DMS53 treated with DMSO at 0.1 percent for 48 hours (cell line): ENCODE data around the gene STRA8.
"Not testable (repeated sequence)": the region's sequence is repeated elsewhere in the genome, so short reads cannot be mapped to it uniquely, and the experiment has no call there.

ENCODE experiments used
- DNase-seq: peaks from one replicate; lab custom pipeline; 2025; ENCODE audit not compliant: unreplicated experiment; lab: John Stamatoyannopoulos, UW

The STRA8 gene

DNA sequence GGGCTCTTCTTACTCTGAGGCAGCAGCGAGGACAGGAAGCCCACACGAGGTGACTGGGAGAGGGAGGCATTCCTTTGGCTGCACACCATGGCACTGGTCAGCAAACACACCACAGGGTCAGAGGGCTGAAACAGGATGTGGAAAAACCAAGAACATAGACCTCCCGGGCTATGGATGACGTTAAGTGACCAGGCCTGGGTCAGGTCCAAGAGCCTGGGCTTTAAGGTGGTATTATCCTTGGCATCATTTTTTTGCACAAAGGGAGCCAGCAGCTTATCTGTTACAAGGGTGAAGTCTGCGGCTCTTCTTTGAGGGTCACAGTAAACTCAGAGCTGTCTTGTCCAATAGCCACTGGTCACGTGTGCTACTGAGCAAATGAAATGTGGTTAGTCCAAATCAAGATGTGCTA is 29.3 kb upstream of the STRA8 start:
- DNase-seq: no peak

DNA sequence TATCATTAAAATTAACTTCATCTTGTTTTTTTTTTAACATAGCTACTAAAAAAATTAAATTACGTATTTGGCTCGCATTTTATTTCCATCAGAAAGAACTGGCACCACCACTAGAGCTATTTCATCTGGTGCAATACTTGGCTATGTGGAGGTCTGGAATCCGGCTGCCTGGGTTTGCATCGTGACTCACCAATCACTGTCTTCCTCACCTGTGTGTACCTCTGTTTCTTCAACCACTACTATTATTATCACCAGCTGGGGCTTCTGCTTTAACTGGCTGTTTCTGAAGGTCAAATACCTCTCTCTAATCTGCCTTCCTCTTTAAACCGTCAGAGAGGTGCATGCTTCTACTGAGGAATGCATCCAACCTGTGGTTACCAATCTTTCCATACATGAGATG is 28.8 kb upstream of the STRA8 start:
- no peak for DNase-seq

DNA sequence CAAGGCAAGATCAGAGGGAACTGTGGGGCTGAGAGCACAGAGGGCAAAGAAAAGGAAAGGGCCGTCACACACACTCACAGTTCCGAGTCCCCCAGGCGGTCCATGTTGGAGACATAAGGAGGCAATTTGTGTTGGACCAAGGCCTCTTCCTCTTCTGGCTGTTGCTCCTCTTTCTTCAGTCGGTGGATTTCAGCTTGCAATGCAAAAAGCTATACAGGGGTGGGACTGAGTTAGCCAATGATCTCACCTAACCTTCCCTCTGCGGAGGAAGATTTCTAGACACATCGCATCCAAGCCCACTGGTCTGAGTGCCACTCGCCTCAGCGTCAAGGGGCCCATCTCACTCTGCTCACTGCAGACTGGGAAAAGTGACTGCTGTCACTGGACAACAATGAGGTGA is 27.8 kb upstream of the STRA8 start:
- DNase-seq: no peak

DNA sequence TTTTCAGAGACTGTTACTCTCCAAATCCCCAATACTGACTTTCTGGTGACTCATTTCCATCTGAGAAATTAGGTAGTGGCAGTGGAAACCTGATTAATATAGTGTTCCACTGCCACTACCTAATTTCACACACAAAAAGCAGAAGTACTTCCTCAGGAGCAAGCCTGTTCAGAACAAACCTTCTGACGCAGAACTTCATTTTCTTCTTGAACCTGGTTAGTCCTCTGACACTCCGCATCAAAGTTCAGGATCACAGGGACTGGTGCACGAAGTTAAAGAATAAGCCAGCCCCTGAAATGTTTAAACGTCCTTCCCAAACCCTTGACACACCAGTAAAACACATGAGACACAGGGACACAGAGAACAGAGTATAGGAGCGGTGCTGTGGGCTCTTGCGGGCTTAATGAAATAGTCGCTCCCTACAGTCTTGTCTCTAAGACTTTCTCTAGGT is 26.7 kb upstream of the STRA8 start:
- DNase-seq: no peak

DNA sequence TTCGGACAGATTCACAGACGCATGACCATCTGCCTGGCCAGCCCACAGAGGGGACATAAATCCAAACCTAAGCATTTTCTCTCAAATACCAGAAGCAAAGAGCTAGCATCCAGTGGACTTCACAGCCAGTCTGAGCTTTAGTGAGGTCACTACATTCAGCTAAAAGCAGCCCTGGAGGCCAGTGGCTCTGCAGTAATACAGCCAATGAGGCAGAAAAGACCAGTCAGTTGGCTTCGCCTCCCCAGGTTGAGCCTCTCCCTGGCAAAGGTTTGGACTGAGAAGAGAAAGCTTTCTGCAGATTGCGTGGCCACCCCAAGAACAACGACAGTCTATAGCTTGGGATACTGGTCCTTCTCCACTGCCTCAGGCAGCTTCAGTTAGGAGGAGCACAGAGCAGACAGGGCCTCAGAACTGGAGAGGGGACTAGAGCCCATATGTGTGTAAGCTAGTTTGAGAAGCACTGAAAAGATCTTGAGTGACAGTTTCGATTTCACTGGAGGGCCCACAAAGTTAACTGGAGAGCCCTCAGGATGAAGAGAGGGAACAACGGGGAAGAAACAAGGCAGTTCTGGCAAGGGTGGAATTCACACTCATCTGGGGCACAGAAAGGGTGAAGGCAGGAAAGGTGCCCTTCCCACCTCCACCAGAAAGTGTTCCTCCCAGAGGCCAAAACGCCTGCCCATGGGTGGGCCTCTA is 26.1 kb upstream of the STRA8 start:
- DNase-seq: no peak

DNA sequence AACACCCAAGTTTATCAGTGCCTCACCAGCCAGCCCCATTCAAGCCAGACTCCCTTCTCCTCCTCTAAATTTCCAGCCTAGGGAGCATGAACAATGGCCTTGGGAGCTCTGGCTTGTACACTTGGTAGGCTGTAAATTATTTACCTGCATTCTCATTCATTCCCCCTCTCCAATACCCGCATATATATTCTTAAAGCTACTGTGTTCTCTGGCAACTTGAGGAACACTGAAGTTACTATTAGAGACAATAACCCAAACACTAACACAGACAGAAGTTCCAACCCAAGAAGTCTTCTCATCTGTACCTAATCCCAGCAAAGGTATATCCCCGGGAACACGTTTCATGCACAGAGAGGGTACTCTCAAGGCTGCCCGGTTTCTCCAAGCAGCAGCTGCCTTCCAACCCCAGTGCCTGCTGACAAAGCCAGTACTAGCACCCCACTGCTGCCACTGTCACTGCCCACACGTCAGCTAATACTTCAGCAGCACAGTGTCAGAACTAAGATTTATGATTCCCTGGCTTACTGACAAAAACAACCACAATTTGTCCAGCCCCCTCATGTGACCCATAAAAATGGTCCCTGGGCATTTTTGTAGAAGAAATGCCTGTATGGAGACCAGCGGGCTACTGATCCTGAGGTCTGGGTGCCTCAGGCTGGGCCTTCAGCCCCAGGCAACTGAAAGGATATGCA is 25.4 kb upstream of the STRA8 start:
- DNase-seq: no peak

DNA sequence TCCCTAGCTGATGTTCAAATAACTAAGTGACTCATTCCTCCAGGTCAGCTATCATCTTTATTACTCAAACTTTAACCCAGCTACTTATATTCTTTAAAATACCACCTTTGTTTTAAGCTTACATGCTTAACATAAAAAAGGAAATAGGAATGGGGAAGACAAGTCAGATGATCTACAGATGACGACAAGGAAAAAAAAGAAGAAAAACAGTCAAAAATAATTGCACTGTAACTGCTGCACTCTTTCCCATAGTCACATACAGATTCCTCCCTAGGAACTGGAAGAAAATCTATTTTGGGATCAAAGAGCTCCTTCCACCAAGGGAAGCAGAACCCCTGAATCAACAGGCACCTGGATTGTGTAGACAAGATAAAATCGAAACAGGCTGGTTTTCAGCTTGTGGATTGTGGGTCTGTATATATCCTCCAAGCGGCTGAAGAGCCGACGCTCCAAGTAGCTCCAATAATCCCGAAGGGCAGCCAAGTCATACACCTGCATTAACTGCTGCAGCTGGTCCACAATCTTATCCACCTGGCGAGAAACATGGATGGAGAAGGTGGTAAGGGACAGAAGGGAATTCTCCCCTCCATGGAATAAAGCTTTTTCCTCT is 24.3 kb upstream of the STRA8 start:
- DNase-seq: no peak

DNA sequence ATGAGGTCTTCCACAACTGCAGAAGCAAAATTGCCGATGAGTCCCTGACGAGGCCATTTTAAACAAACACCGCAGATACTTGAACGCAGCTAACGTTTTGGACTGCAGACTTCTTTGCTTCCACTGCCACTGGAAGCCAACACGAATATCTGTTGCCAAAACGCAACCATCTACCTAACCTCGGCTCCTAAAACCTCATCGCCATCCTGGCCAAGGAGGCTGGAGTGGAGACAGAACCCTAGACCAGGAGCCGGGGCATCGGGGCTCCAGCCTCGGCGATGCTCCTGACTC is 22.8 kb upstream of the STRA8 start:
- DNase-seq: peak; percentile 17

DNA sequence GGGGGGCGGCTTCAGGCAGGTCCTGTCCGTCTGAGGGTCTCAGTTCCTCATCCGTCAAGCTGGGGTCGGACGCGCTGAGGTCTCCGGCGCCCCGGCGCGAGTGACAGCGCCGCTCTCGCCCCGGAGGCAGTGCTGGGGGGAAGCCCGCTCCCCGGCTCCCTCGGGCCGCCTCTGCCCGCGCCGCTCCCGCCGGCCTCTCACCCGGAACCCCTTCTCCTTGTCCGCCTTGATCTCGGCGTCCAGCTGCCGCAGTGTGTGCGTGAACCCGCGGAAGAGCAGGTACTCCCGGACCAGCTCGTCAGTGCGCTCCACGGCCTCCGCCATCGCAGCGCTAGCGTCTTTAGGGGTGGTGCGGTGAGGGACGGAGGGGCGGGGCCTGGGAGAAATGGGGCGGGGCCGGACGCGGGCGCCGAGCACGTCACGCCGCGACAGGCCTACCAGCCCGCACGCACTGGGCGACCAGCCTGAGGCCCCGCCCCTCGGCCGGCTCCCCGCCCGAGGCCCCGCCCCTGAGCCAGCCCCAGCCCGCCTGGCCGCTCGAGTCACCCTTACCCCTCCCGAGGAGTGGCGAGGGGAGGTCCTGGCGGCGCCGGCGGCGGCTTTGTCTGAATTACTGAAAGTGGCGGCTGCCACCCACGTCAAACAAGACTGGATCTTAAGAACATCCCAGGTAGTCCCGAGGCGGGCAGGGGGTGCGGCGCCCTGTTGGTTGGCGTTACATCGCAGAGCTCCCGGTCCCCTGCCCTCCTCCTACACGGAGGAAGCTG is 22.3 kb upstream of the STRA8 start, which contains the start of gene WDR91:
Gene WDR91, minus strand, starts transcription at position 348 of the 767 bp plus-strand sequence. Its CDS starts 24 bp downstream, at position 324.
- DNase-seq: peak; percentile 87

DNA sequence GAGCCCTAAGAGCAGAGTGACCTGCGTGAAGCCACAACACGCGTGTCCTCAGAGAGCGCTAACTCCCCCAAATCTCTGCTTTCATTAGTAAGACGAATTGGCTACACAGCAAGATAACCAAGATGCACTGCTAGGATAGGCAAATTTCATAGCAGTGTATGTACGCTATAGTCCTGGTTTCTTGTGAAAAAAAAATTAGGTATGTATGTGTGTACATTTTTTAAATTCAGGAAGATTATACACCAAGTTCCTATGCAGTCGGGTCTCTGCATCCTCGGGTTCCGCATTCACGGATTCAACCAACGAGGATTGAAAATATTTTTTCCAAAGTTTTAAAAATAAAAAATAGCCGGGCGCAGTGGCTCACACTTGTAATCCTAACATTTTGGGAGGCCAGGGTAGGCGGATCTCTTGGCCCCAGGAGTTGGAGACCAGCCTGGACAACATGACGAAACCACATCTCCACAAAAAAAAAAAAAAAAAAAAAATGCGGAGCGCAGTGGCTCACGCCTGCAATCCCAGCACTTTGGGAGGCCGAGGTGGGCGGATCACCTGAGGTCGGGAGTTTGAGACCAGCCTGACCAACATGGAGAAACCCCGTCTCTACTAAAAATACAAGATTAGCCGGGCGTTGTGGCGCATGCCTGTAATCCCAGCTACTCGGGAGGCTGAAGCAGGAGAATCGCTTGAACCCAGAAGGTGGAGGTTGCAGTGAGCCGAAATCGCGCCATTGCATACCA is 21.5 kb upstream of the STRA8 start:
- DNase-seq: not testable (repeated sequence)

DNA sequence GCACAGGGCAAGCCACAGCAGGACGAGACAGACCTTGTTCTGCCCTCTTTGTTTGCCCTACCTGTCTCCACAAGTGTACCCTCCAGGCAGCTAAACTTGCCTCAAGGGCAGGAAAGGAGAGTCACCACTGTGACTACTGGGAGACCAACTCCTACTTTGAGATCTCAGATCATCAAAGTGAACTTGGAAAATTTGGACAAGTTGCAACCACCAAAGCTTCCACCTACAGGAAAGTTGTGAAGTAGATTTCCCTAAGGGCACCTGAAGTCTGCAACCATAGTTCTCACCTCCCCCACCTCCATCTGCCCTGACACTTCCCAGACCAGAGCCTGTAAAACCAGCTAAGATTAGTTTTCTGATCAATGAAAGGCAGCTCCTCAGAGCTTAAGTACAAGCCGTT is 19.8 kb upstream of the STRA8 start:
- DNase-seq: no peak

DNA sequence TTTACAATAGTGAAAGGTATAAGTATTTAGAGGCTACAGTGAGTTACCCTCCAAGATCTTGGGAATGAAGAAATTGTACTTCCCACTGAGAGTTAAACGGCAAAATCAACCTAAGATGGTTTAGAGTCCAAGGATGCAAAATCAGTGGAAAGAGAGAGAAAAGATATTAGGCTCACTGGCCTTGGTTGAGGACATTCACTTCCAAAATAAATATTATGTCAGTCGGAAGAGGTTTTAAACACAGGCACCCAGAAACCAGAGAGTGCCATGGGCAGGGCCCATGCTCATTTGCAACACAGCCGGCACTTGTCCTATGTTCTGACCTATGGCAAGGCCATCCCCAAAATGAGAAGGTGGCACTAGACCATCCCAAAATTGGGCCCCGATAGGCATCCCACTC is 18.5 kb upstream of the STRA8 start:
- no peak for DNase-seq

DNA sequence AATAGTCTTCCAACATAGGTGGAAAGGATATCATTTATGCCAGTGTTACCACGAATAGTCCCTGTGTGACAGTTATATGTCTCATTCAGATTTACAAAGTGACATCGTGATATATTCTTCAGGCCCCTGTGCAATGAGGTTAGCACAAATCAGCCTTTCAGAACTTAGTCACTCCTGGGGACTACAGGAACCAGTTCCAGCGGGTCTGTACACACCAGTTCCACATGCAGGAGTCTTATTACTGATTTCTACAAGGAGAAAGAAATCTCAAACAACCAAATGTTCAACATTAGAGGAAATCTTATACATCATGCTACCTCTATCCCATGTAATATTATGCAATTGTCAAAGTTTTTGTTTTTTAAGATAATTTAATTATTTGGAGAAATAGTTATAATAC is 17.9 kb upstream of the STRA8 start:
- no peak for DNase-seq

DNA sequence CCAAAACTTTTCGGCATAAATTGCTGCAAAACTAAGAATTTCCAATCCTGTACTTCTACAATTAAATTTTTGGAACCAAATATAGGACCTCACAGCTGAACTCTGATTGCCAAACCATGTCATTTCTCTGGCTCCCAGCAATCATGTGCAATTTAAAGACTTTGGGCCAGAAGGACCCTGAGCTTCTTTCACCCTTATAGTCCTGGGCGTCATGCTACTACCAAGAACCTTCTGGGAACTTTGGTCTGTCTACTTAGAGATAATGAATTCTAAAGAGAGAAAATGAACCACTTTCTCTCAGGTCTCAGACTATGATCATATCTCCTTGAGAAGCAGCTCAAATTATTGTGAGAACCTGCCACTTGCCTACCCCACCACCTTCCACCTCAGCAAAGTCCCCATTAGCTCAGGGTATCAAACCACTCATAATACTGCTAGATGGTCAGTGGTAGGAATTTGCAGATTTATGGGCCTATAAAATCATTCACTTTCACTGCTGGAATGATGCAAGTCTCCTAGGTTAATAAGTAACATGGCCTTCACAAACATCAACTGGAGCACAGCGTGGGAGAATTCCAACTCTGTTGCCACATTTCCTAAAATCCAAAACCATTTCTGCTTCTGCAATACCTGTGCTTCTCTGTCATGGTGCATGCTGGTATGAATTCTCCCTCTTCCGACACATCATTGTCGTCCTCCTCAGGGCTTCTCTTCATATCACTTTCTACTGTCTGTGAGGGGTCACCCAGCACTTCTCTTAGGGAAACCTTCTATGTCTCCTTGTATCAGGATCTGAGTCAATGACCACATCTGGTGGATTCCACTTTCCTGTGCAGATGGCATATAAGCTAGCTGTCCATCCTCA is 15.8 kb upstream of the STRA8 start:
- peak; percentile 17 for DNase-seq

DNA sequence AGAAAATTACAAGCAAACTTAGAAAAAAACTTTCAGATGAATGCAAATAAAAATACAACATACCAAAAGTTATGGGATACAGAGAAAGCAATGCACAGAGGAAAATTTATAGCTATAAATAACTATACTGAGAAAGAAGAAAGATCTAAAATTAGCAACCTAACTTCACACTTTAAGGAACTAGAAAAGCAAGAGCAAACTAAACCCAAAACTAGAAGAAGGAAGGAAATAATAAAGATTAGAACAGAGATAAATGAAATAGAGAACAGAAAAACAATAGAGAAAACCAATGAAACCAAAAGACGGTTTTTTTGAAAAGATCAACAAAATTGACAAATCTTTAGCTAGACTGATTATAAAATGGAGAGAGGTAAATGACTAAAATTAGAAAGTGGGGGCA is 9.6 kb upstream of the STRA8 start:
- DNase-seq: no peak

DNA sequence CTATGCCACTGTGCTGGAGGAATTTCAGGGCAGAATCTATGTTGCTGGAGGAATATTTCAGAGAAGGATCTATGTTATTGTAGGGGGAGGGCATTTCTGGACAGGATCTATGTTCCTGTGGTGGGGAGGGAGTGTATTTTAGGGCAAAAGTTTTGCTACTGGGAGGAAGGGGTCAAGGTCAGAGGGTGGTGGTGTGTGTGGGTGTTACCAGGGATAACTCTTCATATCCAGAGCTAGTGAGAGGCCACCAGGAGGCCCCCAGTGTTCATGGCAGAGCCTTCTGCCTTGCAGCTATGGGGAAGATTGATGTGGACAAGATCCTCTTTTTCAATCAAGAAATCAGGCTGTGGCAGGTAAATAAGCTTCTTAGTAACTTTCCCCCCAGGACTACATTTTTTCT is 2.0 kb upstream of the STRA8 start:
- no peak for DNase-seq

DNA sequence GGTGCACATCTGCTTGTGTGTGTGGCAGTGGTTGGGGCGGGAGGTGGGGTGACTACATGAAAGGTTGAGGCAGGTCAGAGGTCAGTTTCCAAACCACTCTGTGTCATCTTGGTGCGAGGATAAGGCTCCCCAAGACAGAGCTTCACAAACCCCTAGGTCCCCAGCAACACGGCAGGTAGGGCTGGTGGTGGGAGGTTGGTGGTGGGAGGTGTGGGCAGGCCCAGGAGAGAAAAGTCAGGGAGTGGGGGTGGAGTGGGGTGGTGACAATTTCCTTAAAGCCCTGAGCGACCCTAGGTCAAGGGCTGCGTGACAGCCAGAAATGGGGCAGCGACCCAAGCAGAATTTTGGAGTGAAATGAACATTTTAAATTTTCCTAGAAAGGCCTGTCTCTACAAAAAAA is 1.6 kb upstream of the STRA8 start:
- DNase-seq: no peak

DNA sequence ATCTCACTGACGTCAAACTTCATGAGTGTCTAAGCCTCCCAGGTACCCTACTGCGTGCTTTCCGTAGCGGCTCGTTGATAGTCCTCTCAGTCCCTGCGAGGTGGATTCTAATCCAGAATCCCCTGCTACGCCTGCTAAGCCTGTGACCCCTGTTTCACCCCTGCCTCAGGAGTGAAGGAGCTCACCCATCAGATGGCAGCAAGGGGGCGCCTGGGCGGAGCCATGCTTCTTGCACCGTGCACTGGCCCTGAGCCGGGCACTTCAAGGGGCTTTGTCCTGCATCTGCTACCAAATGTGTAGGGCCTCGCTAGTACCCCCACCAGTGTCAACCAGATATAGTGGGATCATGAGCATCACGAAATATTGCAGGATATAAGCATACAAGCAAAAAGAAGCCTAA is 918 bp upstream of the STRA8 start:
- DNase-seq: no peak

DNA sequence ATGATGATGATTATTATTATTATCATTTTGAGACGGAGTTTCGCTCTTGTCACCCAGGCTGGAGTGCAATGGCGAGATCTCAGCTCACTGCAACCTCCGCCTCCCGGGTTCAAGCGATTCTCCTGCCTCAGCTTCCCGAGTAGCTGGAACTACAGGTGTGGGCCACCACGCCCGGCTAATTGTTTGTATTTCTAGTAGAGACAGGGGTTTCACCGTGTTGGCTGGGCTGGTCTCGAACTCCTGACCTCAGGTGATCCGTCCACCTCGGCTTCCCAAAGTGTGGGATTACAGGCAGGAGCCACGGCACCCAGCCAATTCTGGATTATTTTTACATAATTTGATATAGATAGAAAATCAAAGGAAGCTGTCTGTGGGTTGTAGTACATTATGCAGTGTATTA is 457 bp downstream of the STRA8 start:
- not testable (repeated sequence) for DNase-seq

DNA sequence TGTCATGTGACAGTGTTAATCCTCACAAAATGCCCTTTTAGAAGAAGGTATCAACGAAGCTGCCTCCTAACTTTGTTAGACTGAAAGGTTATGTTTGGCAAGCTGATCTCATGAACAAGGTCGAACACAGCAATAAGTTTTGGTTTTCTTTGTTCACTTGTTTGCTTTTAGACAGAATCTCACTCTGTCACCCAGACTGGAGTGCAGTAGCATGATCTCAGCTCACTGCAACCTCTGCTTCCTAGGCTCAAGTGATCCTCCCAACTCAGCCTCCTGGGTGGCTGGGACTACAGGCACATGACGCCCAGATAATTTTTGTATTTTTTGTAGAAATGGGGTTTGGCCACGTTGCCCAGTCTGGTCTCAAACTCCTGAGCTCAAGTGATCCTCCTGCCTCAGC is 1.1 kb downstream of the STRA8 start:
- DNase-seq: no peak
